Activated CD4-positive, alpha-beta T cell treated with anti-CD3 and anti-CD28 coated beads, Interleukin-2, Interleukin-6, amounts not matched to agents 100 ng/mL and 50 ng/mL, durations not matched to agents 16 hours and 8 hours (primary cell): ENCODE data around the gene CCER1.
A peak's percentile ranks its signal among the peaks of the same experiment; 100 is the strongest.

ENCODE experiments used
- DNase-seq: peaks from one replicate; pipeline ENCODE4 v3.0.0-alpha.2; 2020

The CCER1 gene

GRCh38 chr12:90964616-90965015 lies 9.6 kb upstream of the CCER1 start:
- no peak for DNase-seq

GRCh38 chr12:90963946-90964345 lies 9.0 kb upstream of the CCER1 start:
- no peak for DNase-seq

DNA sequence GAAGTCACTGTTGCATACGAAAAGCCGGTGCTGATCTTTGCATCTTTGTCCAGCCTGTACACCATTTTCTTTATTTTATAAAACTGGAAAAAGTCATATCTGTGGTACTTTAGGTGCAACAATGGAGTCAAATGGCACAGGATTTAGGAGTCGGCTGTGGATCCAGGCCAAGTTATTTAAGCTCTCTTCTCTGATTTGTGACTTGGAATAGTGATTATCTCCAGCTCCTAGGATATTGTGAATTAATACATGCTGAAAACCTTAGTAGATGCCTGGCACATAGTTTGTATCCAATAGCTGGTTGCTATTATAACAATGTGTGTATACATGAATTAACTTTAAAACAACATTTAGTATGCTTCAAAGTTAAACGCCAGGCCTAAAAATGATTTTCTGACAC lies 6.2 kb upstream of the CCER1 start:
- DNase-seq = no peak

- peak; percentile 49 for DNase-seq
Measured at GRCh38 chr12:90959538-90960139, 4.7 kb upstream of the CCER1 start.

DNA sequence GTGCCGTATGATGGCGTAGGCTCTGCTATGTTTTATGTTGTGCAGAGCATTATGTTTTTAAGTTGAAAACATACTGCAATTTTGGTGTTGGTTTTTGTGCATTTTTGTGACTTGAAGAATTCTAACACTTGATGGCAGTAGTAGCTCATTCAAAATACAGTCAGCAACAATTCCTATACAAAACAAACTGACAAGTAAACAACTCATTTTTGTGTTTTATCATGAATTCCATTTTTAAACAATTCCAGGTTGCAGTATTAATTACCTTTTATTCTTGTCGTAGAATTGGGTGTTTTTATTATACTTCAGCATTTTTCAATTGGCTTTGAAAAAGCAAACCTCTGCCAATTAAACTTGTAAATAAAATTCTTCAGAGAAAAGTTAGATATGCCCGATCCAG lies 4.1 kb upstream of the CCER1 start:
- no peak for DNase-seq

DNA sequence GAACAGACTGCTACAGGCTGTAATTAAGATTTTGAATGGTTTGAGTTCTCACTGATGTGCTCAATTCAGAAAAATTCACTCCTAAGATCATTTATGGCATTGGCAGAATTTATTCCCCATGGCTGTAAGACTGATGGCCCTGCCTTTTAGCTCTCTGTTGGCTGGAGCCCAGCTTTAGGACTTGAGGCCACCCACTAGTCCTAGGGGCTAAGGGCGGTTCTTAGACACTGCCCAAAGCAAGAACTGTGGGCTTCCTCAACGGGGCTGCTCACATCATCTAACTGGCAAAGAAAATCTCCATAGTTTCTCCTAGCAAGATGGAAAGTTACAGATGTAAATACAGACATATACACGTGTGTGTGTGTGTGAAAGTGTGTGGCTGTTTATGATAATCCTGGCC lies 3.4 kb upstream of the CCER1 start:
- DNase-seq = no peak

DNA sequence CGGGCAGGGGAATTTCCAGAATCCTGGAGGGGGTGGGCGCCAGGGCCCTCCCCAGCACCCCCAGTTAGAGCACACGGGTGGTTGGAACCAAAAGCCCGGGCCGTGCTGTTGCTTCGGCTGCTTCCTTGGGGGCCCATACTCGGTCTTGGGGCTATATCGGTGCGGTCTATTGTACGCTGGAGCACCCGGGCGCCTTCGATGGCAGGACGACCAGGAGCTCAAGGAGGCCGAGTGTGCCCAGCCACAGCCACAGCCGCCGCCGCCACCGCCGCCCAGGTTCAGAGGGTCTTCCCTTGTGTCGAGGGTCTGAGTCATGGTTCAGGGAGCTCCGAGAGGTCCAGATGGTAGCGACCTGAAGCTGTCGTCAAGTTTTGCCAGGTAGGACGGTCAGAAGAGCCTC lies 548 bp downstream of the CCER1 start:
- DNase-seq = no peak

GRCh38 chr12:90953956-90954421 lies 987 bp downstream of the CCER1 start:
- DNase-seq = peak; percentile 27

GRCh38 chr12:90951432-90952105 lies 3.4 kb downstream of the CCER1 start:
- DNase-seq = no peak

DNA sequence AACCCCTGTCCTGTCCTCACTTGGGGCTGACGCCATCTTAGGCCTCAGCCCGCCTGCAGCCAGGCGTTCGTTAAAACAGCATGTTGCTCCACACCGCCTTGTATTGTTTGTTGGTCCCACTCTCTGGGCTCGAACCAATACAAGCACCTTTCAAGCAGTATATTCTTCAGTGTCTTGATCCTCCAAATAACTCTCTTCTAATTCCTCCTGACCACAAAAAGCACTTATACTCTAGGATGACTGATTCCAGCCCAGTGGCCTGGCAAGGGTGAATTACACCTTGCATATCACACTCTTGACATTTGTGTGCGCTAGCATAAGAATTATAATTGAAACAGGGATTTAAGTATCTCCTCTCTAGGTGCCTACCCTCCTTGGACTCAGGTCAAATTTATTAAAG lies 7.1 kb downstream of the CCER1 start:
- DNase-seq = no peak

GRCh38 chr12:90945070-90945649 lies 9.8 kb downstream of the CCER1 start:
- peak; percentile 27 for DNase-seq

DNA sequence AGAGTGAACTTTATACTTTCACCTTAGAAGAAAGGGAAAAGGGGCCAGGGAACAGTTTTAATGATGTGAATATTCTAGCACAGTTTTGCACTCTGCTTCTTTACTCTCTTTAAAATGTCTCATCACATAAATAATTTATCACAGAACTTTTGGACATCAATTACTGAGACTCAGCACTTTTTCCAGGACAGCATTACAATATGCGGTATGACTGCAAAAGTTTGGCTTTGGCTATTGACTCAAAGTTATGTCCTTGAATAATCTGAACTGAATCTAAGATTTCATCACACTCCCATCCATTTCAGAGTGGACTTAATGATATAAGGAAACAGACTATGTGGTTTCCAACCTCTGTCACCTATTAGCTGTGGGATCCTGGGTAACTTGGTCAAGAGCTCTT lies 11.7 kb downstream of the CCER1 start:
- DNase-seq = no peak

GRCh38 chr12:90940872-90941499 lies 14.0 kb downstream of the CCER1 start:
- peak; percentile 28 for DNase-seq

DNA sequence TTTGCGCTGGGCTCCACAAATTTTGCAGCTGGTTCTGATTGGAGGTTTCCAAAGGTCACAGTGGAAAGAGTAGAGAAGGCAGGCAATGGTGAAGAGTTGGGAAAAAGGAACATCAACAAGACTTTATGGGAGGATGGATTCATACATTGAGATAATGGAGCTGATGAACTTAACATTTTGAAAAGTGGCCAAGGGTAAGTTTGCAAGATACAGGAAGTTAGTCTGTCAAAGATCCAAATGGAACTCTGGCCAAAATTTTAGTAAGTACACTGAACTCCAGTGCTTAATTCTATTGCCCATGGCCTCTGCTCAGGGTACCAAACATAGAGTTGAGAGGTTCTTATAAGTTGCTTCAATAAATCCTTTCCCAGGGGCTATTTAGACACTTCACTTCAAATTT lies 15.6 kb downstream of the CCER1 start:
- no peak for DNase-seq

DNA sequence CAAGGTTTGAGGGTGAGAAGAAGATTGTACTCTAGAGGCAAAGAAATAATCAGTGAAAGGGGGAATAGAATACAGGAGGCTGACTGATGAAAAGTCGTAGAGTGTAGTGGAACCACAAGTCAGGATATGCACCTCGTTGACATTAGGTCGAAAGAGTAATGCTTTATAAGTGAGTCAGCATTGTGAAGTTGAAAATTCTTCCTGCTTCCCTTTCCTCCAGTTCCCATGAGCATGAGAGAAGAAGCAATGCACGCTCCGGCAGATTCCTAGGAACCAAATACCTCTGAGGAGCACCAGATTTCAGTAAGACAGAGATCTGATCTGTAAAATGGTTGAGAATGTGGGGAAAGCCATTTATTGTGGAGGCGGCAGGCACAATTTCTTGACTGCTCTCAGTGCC lies 16.5 kb downstream of the CCER1 start:
- no peak for DNase-seq

DNA sequence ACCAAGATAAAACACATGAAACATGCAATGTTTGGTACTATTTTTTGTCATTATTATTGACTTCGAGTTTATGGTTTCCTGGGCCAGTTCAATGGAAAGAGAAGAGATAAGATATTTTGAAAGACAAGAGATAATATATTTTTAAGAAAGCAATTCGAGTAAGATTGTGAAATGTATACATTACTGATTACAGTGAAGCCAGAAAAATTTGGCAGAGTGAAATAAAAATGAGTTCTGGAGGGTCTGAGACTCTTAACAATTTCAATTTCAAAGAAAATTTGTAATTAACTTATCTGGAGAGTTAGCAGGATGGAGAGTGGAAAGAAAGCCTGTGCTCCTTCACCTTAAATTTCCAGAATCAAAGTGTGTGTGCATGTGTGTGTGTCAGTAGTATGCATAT lies 17.3 kb downstream of the CCER1 start:
- DNase-seq = no peak

DNA sequence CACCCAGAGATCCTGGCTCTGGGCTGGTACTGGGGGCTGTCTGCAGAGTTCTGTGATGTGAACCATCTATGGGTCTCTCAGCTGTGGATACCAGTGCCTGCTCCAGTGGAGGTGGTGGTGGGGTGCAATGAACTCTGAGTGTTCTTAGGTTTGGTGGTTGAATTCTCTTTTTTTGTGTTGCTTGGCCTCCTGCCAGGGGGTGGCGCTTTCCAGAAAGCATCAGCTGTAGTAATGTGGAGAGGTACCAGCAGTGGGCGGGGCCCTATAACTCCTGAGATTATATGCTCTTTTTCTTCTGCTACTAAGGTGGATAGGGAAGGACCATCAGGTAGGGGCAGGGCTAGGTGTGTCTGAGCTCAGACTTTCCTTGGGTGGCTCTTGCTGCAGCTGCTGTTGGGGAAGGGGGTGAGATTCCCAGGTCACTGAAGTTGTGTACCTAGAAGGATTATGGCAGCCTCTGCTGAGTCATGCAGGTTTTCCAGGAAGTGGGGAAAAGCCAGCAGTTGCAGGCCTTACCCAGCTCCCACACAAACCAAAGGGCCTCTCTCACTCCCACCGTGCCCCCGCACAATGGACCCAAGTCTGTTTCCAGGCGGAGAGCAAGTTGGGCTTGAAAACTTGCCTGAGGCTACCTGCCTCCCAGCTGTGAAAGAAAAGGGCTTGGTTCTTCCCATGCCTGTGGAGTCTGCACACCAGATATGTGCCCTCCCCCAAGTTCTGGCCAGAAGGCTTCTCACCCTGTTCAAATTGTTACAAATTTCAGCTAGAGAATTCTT lies 18.6 kb downstream of the CCER1 start:
- no peak for DNase-seq

DNA sequence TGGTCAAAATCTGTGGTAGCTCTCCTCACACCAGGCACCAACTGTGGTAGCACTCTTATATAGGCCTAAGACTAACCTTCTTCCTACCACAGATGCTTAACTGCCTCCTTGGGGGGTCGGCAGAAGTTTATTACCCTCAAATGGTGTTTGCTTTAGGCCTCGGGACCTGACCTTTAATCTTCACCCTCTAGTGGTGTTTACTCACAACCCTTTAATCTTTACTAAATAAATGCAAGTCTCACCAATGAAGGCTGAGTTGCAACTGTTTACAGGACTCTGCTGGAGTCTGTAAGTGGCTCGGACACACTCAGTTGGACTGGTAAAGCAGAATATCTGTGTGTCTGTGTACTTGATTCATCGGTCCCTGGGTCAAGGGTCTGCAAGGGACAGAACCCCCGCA lies 29.4 kb downstream of the CCER1 start:
- no peak for DNase-seq

GRCh38 chr12:90924406-90924805 lies 30.6 kb downstream of the CCER1 start:
- no peak for DNase-seq

GRCh38 chr12:90922145-90922627 lies 32.8 kb downstream of the CCER1 start:
- DNase-seq = no peak

- DNase-seq = no peak
Measured at GRCh38 chr12:90921536-90921935, 33.4 kb downstream of the CCER1 start.

DNA sequence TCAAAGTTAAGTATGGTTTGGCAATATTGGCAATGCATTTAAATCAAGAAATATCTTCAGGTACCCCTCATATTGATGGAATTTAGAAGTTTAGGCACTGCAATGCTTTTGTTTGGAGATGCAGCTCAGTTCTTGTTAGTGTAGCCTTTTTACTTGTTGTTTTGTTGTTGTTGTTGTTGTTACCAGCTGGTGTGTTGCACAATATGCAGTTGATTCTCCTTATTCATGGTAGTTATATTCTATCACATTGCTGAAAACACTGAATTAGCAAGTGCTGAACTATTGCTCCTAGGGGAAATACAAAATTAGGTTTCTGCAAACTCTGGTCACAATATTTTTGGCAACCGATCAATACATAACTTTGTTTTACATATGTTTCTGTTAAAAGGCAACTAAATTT lies 34.8 kb downstream of the CCER1 start:
- no peak for DNase-seq

GRCh38 chr12:90917431-90917830 lies 37.5 kb downstream of the CCER1 start:
- DNase-seq = no peak
